Activated CD4-positive, alpha-beta T cell treated with anti-CD3 and anti-CD28 coated beads, Interleukin-2, amount 50 U/mL, for 48 hours (primary cell): ENCODE results near the gene ANKRD33.
"Not testable (repeated sequence)": the region's sequence is repeated elsewhere in the genome, so short reads cannot be mapped to it uniquely, and the experiment has no call there.

Experiments
- DNase-seq, 2 experiments: peaks; one replicate each; pipeline ENCODE4 v3.0.0-alpha.2; 2020

Gene ANKRD33

DNA sequence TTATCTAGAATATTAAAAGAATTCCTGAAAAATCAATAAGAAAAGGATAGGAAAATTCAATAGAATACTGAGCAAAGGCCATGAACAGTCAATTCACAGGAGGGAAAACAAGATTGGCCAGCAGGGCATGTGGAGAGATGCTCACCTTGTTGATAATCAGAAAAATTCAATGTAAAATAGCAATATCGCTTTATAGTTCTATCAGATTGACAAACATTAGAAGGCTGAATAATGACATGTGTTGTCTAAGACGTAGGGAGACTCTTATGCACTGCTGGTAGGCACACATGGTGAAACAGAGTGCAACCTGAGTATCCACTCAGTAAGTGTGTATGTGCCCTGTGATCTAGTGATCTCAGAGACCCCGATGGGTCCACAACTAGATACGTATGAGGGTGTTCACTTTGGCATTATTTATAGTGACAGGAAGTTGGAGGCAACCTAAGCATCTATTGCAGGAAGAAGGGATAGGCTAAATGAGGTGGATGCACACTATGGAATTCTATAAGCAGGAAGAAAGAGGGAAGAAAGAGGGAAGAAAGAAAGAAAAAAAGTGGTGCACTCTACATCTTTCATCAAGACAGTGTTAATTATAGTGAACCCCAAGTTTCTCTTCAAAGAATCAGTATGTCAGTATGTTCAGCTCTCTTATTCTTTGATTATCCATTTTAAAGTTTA is 3.8 kb upstream of the ANKRD33 start:
- no peak for DNase-seq

DNA sequence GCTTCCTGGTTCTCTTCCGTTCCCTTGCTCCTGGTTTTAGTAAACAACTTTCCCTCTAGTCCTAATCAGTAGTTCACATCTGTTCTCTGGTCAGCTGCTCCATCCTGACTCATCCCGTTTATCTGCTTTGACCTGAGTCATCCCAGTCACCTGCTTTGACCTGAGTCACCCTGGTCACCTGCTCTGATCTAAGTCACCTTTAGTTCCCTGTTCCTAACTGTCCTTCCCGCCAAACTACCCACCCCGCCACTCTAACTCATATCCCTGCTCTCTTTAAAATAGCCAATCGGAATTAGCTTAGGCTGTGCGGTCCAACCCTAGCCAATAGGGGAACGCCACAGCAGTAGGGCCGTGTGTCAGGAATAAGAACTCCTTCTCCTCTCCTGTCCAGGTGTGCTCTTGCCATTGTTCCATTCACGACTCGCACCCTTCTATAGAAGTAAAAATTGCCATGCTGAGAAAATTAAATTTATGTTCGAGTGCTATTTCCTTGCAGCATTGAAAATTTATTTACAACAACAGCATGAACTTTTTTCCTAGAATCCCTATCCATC is 3.1 kb upstream of the ANKRD33 start:
- DNase-seq = no peak

DNA sequence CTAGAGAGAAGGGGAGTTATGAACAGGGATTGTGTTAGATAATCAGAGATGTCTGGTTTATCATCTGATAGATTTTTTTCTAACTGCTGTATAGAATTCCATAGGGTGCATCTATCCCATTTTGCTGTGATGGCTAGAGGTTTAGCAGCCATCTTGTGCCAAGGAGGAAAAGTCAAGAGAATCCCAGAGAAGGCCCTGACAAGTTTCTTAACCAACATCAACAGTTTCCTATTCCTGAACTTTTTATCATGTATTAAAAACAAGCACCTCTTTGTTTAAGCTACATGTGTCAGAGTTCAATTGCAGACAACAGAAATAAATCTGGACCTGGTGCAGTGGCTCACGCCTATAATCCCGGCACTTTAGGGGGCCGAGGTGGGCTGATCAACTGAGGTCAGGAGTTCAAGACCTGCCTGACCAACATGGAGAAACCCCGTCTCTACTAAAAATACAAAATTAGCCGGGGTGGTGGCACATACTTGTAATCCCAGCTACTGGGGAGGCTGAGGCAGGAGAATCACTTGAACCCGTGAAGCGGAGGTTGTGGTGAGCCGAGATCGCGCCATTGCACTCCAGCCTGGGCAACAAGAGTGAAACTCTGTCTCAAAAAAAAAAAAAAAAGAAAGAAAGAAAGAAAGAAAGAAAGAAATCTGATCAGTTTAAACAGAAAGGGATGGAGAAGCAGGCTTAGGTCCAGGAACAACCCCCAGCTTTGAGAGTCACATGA is 2.4 kb upstream of the ANKRD33 start:
- DNase-seq = not testable (repeated sequence)

DNA sequence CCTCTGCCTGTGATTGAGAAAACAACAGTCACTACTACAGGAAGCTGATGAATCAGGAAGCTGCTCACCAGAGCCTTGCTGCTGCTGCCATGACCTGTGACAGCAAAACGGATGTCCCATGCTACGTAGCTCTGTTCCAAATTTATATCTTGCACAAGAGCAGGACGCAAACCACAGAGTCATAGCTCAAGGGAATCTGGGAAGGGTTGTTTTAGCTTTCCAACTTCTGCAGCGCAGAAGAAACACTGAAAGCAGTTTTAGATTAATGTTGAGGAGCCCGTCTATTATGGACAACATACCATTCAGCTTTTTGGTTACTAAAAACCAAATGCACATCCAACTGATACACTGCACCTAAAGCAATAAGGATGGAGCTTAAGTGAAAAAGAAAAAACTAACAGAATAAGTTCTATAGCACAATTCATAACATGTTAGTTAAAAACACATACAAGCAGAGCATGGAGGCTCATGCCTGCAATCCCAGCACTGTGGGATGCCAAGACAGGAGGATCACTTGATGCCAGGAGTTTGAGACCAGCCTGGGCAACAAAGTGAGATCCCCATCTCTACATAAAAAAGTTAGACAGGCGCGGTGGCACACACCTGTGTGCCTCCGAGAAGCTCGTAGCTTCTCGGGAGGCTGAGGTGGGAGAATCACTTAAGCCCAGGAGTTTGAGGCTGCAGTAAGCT is 1.7 kb upstream of the ANKRD33 start:
- DNase-seq = peak; percentile 24 to 37

DNA sequence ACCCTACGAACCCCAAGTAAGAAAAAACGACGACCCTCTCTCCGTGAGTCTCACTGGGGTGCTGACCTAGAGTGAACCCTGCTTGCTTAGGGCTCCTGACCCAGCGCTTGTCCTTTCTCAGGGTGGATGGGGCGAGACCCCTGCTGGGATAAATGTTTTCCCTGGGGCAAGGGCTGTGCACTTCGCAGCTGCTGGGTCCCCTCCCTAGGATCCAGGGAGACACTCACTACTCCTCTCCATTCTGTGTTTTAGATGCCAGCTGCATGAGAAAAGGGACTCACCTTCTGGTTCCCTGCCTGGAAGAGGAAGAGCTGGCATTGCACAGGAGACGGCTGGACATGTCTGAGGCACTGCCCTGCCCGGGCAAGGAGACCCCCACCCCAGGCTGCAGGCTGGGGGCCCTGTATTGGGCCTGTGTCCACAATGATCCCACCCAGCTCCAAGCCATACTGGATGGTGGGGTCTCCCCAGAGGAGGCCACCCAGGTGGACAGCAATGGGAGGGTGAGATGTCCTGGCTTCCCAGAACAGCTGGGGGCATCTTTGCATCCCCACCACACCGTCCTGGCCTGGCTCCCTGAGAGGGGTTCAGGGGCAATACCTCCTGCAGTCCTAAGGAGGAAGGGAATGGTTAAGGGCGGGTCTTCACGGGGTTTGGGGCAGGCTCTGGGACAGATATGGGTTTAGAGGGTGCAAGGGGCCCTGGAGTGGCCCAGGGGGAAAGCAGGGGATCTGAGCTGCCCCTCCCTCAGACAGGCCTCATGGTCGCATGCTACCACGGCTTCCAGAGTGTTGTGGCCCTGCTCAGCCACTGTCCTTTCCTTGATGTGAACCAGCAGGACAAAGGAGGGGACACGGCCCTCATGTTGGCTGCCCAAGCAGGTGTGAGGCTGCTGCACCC is 663 bp downstream of the ANKRD33 start:
- DNase-seq = no peak

- DNase-seq = no peak
Measured at GRCh38 chr12:51889216-51890132, 1.6 kb downstream of the ANKRD33 start.

GRCh38 chr12:51890133-51890464 is 2.2 kb downstream of the ANKRD33 start:
- DNase-seq = no peak

- no peak for DNase-seq
Measured at GRCh38 chr12:51890511-51891171, 2.7 kb downstream of the ANKRD33 start.

DNA sequence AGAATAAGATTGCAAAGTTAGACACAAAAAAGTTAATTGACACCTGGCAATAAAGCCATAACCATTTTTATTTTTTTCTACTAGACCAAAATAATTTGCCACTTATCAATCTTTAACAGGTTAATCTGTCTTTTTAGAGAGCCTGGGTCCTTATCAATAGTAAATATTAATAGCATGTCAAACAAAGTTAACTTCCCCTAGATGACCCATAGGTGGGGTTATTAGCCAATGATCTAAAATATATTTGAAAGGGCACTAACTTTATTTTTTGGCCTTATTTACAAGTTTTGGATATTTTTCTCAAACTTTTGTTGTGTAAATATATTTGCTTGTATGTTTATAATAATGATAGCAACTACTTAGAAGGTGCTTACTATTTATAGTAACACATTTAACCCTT is 3.9 kb downstream of the ANKRD33 start:
- DNase-seq = no peak

DNA sequence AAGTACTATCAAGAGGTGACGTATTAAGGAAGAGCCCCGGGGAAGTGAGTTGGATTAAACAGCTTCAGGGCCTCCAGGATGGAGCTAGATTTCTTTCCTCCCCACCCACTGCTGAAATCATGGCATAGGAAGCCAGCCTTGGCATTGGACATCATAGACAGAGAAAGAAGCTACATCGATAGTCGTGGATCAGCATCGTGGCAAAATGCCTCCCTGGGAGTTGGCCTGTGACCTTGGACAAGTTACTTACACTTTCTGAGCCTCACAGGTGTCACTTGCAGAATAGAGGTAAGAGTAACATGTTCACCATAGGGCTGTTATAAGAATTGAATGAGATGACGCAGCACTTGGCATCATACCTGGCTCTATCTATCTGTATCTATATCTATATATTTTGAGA is 5.9 kb downstream of the ANKRD33 start:
- DNase-seq = no peak

GRCh38 chr12:51895378-51896135 is 7.7 kb downstream of the ANKRD33 start:
- DNase-seq = no peak

GRCh38 chr12:51896236-51896635 is 8.3 kb downstream of the ANKRD33 start:
- no peak for DNase-seq

DNA sequence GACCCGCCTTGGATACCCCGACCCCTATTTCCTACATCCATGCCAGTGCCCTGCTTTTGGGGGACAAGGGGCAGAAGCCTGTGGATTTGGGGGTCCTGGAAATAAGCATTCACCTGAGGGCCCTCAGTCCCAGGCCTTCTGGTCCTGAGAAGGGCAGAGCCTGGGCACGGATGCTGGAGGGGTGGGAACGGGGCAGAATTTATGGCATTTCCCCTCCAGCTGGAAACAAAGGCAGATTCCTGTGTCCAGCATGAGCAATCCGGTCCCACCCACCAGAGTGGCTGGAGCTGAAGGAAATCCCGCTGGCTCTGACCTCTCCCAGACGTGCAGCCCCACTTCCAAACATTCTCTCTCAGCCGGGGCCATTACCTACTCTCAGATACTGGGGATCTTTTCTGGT is 9.3 kb downstream of the ANKRD33 start:
- DNase-seq = no peak

GRCh38 chr12:51898506-51898905 is 10.6 kb downstream of the ANKRD33 start:
- no peak for DNase-seq

DNA sequence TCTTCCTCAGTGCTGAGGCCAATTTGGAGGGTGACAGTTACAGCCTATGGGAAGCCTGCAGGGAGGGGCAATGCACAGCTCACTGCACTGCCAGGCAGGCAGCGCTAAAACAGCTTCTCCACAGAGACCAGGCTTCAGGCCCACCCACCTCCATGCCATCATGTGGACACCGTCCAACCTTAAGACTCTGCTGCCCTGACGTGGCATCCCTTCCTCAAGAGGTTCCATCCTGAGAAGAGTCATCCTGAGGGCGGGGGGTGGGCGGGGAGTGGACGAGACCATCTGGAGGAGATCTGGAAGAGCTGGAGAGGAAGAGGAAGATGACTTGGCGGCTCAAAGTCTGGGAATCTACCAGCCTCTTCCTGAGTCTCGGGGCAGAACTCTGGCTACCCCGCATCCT is 11.0 kb downstream of the ANKRD33 start:
- DNase-seq = no peak

DNA sequence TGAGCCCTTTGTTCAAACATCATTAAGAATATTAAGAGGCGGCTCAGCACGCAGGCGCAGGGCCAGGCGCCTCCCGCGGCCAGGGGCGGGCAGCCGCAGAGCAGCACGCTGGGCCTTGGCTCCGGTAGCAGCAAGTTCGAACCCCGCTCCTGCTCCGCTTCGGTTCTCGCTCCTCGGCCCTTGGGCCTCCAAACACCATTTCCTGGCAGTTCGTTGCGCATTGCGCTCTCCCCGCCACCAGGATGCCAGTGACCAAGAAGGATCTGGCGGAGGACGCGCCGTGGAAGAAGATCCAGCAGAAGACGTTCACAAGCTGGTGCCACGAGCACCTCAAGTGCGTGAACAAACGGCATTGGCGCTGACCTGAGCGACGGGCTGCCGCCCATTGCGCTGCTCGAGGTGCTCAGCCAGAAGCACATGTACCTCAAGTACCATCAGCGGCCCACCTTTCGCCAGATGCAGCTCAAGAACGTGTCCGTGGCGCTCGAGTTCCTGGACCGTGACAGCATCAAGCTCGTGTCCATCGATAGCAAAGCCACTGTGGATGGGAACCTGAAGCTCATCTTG is 12.5 kb downstream of the ANKRD33 start:
- no peak for DNase-seq

DNA sequence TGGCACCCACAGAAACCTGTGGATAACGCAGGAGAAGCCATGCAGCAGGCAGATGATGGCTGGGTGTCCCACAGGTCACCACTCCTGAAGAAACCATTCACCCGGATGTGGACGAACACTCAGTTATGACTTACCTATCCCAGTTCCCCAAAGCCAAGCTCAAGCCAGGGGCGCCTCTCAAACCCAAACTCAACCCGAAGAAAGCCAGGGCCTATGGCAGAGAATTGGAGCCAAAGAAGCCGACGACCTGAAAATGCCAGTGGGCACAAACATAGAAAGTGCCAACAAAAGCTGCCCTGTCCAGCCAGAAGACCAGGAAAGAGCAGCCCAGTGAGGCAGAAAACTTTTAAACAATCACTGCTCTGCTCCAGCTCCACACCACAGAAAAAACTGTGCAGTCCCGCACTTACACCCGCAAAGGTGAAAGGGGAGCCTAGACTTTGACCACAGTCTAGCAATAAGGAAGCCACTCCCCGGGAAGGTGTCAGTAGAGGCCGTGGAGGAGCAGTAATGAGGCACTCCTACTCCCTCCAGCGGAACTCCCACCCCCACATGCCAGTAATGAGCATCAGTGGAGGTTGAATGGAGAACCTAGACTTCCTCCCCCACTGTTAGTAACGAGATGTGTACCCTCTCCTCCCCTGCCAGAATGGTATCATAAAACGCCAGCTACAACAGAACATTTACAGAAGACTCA is 13.4 kb downstream of the ANKRD33 start:
- DNase-seq = no peak

DNA sequence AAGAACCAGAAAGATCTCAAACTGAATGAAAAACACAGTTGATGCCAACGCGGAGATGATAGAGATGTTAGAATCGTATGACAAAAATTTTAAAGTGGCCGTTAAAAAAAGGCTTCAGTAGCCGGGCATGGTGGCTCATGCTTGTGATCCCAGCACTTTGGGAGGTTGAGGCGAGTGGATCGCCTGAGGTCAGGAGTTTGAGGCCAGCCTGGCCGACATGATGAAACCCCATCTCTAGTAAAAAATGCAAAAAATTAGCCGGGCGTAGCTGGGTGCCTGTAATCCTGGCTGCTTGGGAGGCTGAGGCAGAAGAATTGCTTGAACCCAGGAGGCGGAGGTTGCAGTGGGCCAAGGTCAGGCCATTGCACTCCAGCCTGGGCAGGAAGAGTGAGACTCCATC is 14.0 kb downstream of the ANKRD33 start:
- no peak for DNase-seq

- DNase-seq = no peak
Measured at GRCh38 chr12:51904951-51905470, 17.1 kb downstream of the ANKRD33 start.
